Prostate gland (tissue), 2 donors: ENCODE measurements around the gene ANHX.

Experiments used
- POLR2AphosphoS5 ChIP-seq: sonication (generic); formaldehyde crosslinking; IDR thresholded peaks from one replicate; pipeline ENCODE4 v1.6.1; 2017; ENCODE audit warnings: antibody characterized with exemption
- TF ChIP-seq, protein P1 (sequence below), 4 experiments: fragments of 200-600 bp in 2 of 4; fragments of 450-650 bp in 2 of 4; sonication (generic) in 2 of 4; IDR thresholded peaks; 1 replicate in 3 of 4; 2 replicates in 1 of 4; pipeline ENCODE4 v1.5.1; 2016 to 2019; ENCODE audit warnings: antibody characterized with exemption in 4 of 4, mild to moderate bottlenecking in 2 of 4, moderate library complexity in 2 of 4

- no peak for TF ChIP-seq POLR2AphosphoS5
- TF ChIP-seq, protein P1, sequence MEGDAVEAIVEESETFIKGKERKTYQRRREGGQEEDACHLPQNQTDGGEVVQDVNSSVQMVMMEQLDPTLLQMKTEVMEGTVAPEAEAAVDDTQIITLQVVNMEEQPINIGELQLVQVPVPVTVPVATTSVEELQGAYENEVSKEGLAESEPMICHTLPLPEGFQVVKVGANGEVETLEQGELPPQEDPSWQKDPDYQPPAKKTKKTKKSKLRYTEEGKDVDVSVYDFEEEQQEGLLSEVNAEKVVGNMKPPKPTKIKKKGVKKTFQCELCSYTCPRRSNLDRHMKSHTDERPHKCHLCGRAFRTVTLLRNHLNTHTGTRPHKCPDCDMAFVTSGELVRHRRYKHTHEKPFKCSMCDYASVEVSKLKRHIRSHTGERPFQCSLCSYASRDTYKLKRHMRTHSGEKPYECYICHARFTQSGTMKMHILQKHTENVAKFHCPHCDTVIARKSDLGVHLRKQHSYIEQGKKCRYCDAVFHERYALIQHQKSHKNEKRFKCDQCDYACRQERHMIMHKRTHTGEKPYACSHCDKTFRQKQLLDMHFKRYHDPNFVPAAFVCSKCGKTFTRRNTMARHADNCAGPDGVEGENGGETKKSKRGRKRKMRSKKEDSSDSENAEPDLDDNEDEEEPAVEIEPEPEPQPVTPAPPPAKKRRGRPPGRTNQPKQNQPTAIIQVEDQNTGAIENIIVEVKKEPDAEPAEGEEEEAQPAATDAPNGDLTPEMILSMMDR (IDR thresholded peaks at IDR 0.05) = no peak
Measured at GRCh38 chr12:133204264-133204603, 31.4 kb downstream of the ANHX start.
